WTC11 (cell line): ENCODE data around the gene EPO. TPM values are rescaled to one million over a fixed set of nuclear protein-coding genes. Genes with fewer than 3 reads are reported as not detected.

ENCODE experiments used
- ATAC-seq: fragments of 200-7000 bp; cut with Tn5 transposase; 2 replicates; pipeline ENCODE4 v1.10.0; 2021; ENCODE audit warnings: mild to moderate bottlenecking, moderate library complexity
- CTCF ChIA-PET: fragments of 300-600 bp; sonication (Branson Sonifier 250); formaldehyde crosslinking; loops from one replicate; lab custom pipeline; 2021; ENCODE audit warnings: antibody characterized with exemption; lab: Charles Lee
- POLR2A ChIA-PET: fragments of 350-600 bp; sonication (Branson Sonifier 250); formaldehyde crosslinking; loops from one replicate; lab custom pipeline; 2021; ENCODE audit warnings: antibody characterized with exemption; lab: Charles Lee
- DNase-seq: peaks from one replicate; pipeline ENCODE4 v3.0.0; 2021; ENCODE audit warnings: low spot score
- H3K27ac Mint-ChIP-seq: 2 replicates; pipeline ENCODE4 v1.8.0; 2021; ENCODE audit warnings: mixed read lengths
- H3K27me3 Mint-ChIP-seq: 2 replicates; pipeline ENCODE4 v1.8.0; 2021; ENCODE audit warnings: low read depth, mild to moderate bottlenecking, moderate library complexity, mixed read lengths
- H3K36me3 Mint-ChIP-seq: 2 replicates; pipeline ENCODE4 v1.8.0; 2021; ENCODE audit warnings: mixed read lengths
- H3K4me1 Mint-ChIP-seq: 2 replicates; pipeline ENCODE4 v1.8.0; 2022; ENCODE audit warnings: mixed read lengths
- H3K4me3 Mint-ChIP-seq: 2 replicates; pipeline ENCODE4 v1.8.0; 2021; ENCODE audit warnings: mild to moderate bottlenecking, moderate library complexity, mixed read lengths
- H3K9me3 Mint-ChIP-seq: 2 replicates; pipeline ENCODE4 v1.8.0; 2021; ENCODE audit warnings: mixed read lengths
- FOXK1 ChIP-seq: sonication (generic); formaldehyde crosslinking; IDR thresholded peaks from 2 replicates; pipeline ENCODE4 v1.8.0; 2022; ENCODE audit warnings: mild to moderate bottlenecking, moderate library complexity, missing genetic modification reagents
- GRHL2 ChIP-seq: fragments of 250-450 bp; sonication (Bioruptor Pico); IDR thresholded peaks from 2 replicates; pipeline ENCODE4 v1.8.0; 2022; ENCODE audit warnings: mild to moderate bottlenecking, moderate library complexity; ENCODE audit not compliant: insufficient replicate concordance, severe bottlenecking
- NFATC4 ChIP-seq: fragments of 250-450 bp; sonication (Bioruptor Pico); IDR thresholded peaks from 2 replicates; pipeline ENCODE4 v1.9.0; 2021; ENCODE audit warnings: mild to moderate bottlenecking
- SP1 ChIP-seq: sonication (generic); formaldehyde crosslinking; conservative IDR thresholded peaks from 2 replicates; pipeline ENCODE4 v1.8.1; 2022; ENCODE audit warnings: missing genetic modification reagents
- TEAD4 ChIP-seq: sonication (generic); formaldehyde crosslinking; IDR thresholded peaks from 2 replicates; pipeline ENCODE4 v1.8.0; 2022; ENCODE audit warnings: mild to moderate bottlenecking, missing genetic modification reagents
- TP53 ChIP-seq: sonication (generic); formaldehyde crosslinking; IDR thresholded peaks from 2 replicates; pipeline ENCODE4 v1.8.1; 2023; ENCODE audit warnings: mild to moderate bottlenecking, missing genetic modification reagents
- ZNF121 ChIP-seq: sonication (generic); formaldehyde crosslinking; IDR thresholded peaks from 2 replicates; pipeline ENCODE4 v1.8.0; 2023; ENCODE audit warnings: missing genetic modification reagents
- total RNA-seq: library from RNA; stranded (reverse); gene quantifications from 3 replicates; pipeline ENCODE4 v1.2.3, GENCODE V29; 2021
- TF ChIP-seq, protein P1 (sequence below): sonication (generic); formaldehyde crosslinking; IDR thresholded peaks from 2 replicates; pipeline ENCODE4 v1.8.0; 2022; ENCODE audit warnings: missing genetic modification reagents
- TF ChIP-seq, protein P2 (sequence below): sonication (generic); formaldehyde crosslinking; IDR thresholded peaks from 2 replicates; pipeline ENCODE4 v1.8.0; 2022; ENCODE audit warnings: mild to moderate bottlenecking, missing genetic modification reagents
- TF ChIP-seq, protein P3 (sequence below): sonication (generic); formaldehyde crosslinking; IDR thresholded peaks from 2 replicates; pipeline ENCODE4 v1.8.1; 2022; ENCODE audit warnings: mild to moderate bottlenecking, moderate library complexity, missing genetic modification reagents
- TF ChIP-seq, protein P4 (sequence below): sonication (generic); formaldehyde crosslinking; IDR thresholded peaks from 2 replicates; pipeline ENCODE4 v1.8.1; 2023; ENCODE audit warnings: mild to moderate bottlenecking, moderate library complexity, missing genetic modification reagents
- TF ChIP-seq, protein P5 (sequence below): sonication (generic); formaldehyde crosslinking; IDR thresholded peaks from 2 replicates; pipeline ENCODE4 v1.8.1; 2022; ENCODE audit warnings: missing genetic modification reagents, borderline replicate concordance
- TF ChIP-seq, protein P6 (sequence below): sonication (generic); formaldehyde crosslinking; IDR thresholded peaks from 2 replicates; pipeline ENCODE4 v1.8.0; 2023; ENCODE audit warnings: missing genetic modification reagents
- TF ChIP-seq, protein P7 (sequence below): sonication (generic); formaldehyde crosslinking; IDR thresholded peaks from 2 replicates; pipeline ENCODE4 v1.8.1; 2023; ENCODE audit warnings: mild to moderate bottlenecking, missing genetic modification reagents

EPO gene
- total RNA-seq, 1 experiment from 2014 or later: 0.63 TPM

DNA sequence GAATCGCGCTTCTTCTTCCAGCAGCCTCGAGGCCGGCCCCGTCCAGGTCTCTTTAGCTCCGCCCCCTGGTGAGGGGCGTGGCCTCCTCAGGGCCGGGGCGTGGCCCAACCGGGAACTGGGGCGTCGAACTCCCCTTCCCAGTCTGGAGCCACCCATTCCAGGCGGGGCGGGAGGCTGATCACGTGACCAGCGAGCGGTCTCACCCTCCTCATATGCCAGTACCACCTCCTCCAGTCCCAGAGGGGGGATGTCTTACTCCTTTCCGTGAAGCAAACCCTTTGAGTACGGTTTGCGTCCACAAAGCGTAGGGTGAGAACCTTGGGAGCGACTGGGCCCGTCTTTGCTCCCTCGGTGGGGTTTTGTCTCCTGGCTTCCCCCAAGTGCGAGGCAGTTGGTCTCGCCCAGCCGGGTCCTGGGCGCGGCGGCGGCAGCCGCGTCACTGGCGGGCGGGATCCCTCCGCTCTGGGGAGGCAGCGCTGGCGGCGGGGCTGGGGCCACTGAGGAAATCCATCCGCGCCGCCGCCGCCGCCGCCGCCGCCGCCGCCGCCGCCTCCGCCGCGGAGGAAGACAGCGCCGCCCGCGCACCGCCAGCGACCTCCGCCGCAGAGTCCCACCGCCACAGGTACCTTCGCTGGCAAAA lies 46.8 kb upstream of the EPO start, which contains the start of gene GNB2 (continued):
- TF ChIP-seq, protein P1, sequence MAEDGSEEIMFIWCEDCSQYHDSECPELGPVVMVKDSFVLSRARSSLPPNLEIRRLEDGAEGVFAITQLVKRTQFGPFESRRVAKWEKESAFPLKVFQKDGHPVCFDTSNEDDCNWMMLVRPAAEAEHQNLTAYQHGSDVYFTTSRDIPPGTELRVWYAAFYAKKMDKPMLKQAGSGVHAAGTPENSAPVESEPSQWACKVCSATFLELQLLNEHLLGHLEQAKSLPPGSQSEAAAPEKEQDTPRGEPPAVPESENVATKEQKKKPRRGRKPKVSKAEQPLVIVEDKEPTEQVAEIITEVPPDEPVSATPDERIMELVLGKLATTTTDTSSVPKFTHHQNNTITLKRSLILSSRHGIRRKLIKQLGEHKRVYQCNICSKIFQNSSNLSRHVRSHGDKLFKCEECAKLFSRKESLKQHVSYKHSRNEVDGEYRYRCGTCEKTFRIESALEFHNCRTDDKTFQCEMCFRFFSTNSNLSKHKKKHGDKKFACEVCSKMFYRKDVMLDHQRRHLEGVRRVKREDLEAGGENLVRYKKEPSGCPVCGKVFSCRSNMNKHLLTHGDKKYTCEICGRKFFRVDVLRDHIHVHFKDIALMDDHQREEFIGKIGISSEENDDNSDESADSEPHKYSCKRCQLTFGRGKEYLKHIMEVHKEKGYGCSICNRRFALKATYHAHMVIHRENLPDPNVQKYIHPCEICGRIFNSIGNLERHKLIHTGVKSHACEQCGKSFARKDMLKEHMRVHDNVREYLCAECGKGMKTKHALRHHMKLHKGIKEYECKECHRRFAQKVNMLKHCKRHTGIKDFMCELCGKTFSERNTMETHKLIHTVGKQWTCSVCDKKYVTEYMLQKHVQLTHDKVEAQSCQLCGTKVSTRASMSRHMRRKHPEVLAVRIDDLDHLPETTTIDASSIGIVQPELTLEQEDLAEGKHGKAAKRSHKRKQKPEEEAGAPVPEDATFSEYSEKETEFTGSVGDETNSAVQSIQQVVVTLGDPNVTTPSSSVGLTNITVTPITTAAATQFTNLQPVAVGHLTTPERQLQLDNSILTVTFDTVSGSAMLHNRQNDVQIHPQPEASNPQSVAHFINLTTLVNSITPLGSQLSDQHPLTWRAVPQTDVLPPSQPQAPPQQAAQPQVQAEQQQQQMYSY (CRISPR knock-in tag): no peak
- TF ChIP-seq SP1: peak; percentile 93
- TF ChIP-seq NFATC4 (CRISPR knock-in tag): no peak
- TF ChIP-seq, protein P2, sequence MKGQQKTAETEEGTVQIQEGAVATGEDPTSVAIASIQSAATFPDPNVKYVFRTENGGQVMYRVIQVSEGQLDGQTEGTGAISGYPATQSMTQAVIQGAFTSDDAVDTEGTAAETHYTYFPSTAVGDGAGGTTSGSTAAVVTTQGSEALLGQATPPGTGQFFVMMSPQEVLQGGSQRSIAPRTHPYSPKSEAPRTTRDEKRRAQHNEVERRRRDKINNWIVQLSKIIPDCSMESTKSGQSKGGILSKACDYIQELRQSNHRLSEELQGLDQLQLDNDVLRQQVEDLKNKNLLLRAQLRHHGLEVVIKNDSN (CRISPR knock-in tag): peak; percentile 96
- no peak for TF ChIP-seq GRHL2 (CRISPR knock-in tag)
- TF ChIP-seq, protein P3, sequence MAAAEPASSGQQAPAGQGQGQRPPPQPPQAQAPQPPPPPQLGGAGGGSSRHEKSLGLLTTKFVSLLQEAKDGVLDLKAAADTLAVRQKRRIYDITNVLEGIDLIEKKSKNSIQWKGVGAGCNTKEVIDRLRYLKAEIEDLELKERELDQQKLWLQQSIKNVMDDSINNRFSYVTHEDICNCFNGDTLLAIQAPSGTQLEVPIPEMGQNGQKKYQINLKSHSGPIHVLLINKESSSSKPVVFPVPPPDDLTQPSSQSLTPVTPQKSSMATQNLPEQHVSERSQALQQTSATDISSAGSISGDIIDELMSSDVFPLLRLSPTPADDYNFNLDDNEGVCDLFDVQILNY (CRISPR knock-in tag): 0 out of 2 replicates have a peak, but pooled peaks have one; percentile 15
- TF ChIP-seq, protein P4, sequence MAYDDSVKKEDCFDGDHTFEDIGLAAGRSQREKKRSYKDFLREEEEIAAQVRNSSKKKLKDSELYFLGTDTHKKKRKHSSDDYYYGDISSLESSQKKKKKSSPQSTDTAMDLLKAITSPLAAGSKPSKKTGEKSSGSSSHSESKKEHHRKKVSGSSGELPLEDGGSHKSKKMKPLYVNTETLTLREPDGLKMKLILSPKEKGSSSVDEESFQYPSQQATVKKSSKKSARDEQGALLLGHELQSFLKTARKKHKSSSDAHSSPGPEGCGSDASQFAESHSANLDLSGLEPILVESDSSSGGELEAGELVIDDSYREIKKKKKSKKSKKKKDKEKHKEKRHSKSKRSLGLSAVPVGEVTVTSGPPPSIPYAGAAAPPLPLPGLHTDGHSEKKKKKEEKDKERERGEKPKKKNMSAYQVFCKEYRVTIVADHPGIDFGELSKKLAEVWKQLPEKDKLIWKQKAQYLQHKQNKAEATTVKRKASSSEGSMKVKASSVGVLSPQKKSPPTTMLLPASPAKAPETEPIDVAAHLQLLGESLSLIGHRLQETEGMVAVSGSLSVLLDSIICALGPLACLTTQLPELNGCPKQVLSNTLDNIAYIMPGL (CRISPR knock-in tag): 0 out of 2 replicates have a peak, but pooled peaks have one; percentile 23
- TF ChIP-seq ZNF121 (CRISPR knock-in tag): no peak
- TF ChIP-seq TEAD4 (CRISPR knock-in tag): no peak
- TF ChIP-seq, protein P5, sequence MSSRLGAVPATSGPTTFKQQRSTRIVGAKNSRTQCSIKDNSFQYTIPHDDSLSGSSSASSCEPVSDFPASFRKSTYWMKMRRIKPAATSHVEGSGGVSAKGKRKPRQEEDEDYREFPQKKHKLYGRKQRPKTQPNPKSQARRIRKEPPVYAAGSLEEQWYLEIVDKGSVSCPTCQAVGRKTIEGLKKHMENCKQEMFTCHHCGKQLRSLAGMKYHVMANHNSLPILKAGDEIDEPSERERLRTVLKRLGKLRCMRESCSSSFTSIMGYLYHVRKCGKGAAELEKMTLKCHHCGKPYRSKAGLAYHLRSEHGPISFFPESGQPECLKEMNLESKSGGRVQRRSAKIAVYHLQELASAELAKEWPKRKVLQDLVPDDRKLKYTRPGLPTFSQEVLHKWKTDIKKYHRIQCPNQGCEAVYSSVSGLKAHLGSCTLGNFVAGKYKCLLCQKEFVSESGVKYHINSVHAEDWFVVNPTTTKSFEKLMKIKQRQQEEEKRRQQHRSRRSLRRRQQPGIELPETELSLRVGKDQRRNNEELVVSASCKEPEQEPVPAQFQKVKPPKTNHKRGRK (CRISPR knock-in tag): no peak
- TF ChIP-seq, protein P6, sequence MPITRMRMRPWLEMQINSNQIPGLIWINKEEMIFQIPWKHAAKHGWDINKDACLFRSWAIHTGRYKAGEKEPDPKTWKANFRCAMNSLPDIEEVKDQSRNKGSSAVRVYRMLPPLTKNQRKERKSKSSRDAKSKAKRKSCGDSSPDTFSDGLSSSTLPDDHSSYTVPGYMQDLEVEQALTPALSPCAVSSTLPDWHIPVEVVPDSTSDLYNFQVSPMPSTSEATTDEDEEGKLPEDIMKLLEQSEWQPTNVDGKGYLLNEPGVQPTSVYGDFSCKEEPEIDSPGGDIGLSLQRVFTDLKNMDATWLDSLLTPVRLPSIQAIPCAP: no peak
- TF ChIP-seq, protein P7, sequence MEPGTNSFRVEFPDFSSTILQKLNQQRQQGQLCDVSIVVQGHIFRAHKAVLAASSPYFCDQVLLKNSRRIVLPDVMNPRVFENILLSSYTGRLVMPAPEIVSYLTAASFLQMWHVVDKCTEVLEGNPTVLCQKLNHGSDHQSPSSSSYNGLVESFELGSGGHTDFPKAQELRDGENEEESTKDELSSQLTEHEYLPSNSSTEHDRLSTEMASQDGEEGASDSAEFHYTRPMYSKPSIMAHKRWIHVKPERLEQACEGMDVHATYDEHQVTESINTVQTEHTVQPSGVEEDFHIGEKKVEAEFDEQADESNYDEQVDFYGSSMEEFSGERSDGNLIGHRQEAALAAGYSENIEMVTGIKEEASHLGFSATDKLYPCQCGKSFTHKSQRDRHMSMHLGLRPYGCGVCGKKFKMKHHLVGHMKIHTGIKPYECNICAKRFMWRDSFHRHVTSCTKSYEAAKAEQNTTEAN: no peak
- TF ChIP-seq, all 79 proteins: peak for 16

DNA sequence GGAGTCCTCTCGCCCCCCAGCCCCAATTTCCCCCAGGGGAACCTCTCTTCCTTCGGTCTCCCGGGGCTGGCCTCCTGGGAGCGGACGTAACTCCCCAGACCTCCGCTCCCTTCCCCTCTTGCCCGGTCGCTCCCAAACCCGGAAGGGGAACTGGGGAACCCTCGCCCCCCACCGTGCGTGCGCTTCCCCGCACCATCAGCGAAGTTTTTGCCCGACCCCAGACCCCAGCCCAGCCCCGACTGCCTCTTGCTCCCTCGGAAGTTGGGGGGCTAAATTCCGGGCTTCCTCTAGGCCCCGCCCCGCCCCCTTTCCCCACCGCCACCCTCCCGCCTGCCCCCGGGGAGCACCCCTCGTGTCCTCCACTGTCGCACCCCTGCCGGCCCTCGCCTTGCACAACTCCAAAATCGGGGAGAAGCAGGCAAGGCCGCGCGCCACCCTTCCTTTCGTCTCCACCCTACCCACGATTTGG lies 46.3 kb upstream of the EPO start:
- DNase-seq: no peak
- ChIA-PET CTCF (interaction anchor here (1.1 to 4.1 kb wide), 9 partner anchors 9 to 115 kb away, joined by 3 to 18 read pairs (median 4); partner anchors contain the start of genes GIGYF1, MOSPD3 and POP7), POLR2A (interaction anchor here (1.1 to 1.2 kb wide), 2 partner anchors 11 to 87 kb away, joined by 4 to 12 read pairs; partner anchors contain the start of gene FBXO24)
- Mint-ChIP-seq H3K4me1 (peaks cover 4% of the 10 kb centered on the region), H3K27ac (no peak overlapping the region), H3K36me3 (peaks cover 7% of the 10 kb centered on the region), H3K9me3 (no peaks in the 10 kb centered on the region), H3K27me3 (peaks cover 39% of the 10 kb centered on the region), H3K4me3 (peak overlapping the region; percentile 88)
- TF ChIP-seq TP53 (CRISPR knock-in tag): no peak
- 0 out of 2 replicates have a peak, but pooled peaks have one; percentile 11 for TF ChIP-seq FOXK1 (CRISPR knock-in tag)
- ATAC-seq: no peak
